Glutamatergic neuron (in vitro differentiated cells): Measurements from ENCODE around the gene FERMT3. TPM values are rescaled to one million over a fixed set of nuclear protein-coding genes. Genes with fewer than 3 reads are reported as not detected.

Experiments
- DNase-seq: peaks from one replicate; pipeline ENCODE4 v3.0.0; 2022
- H3K27ac Mint-ChIP-seq: one replicate; pipeline ENCODE4 v1.8.0; 2020; ENCODE audit warnings: mild to moderate bottlenecking, mixed read lengths, inconsistent platforms; ENCODE audit not compliant: unreplicated experiment
- H3K27me3 Mint-ChIP-seq: one replicate; pipeline ENCODE4 v1.8.0; 2020; ENCODE audit warnings: mild to moderate bottlenecking, moderate library complexity, mixed read lengths, inconsistent platforms; ENCODE audit not compliant: unreplicated experiment
- H3K36me3 Mint-ChIP-seq: one replicate; pipeline ENCODE4 v1.8.0; 2020; ENCODE audit warnings: mild to moderate bottlenecking, mixed read lengths, inconsistent platforms; ENCODE audit not compliant: unreplicated experiment
- H3K4me1 Mint-ChIP-seq: one replicate; pipeline ENCODE4 v1.8.0; 2020; ENCODE audit warnings: mild to moderate bottlenecking, low read depth, mixed read lengths, inconsistent platforms; ENCODE audit not compliant: unreplicated experiment
- H3K4me3 Mint-ChIP-seq: one replicate; pipeline ENCODE4 v1.8.0; 2020; ENCODE audit warnings: mild to moderate bottlenecking, mixed read lengths, inconsistent platforms; ENCODE audit not compliant: unreplicated experiment
- H3K9me3 Mint-ChIP-seq: one replicate; pipeline ENCODE4 v1.8.0; 2020; ENCODE audit warnings: mild to moderate bottlenecking, moderate library complexity, mixed read lengths, inconsistent platforms; ENCODE audit not compliant: unreplicated experiment
- total RNA-seq: library from RNA; stranded (reverse); fragmentation: NEBNext Ultra II Directional; extraction: Animal tissue kit (Norgen Biotek cat#: 25700); gene quantifications from one replicate; pipeline ENCODE4 v1.2.1, GENCODE V29; 2021; ENCODE audit not compliant: unreplicated experiment
- TF ChIP-seq, protein P1 (sequence below): fragments of 200-600 bp; sonication (generic); IDR thresholded peaks from one replicate; pipeline ENCODE4 v1.5.0; 2021; ENCODE audit not compliant: partially characterized antibody, unreplicated experiment

The FERMT3 gene
- total RNA-seq, 1 donor from 2014 or later = 2.0 TPM

DNA sequence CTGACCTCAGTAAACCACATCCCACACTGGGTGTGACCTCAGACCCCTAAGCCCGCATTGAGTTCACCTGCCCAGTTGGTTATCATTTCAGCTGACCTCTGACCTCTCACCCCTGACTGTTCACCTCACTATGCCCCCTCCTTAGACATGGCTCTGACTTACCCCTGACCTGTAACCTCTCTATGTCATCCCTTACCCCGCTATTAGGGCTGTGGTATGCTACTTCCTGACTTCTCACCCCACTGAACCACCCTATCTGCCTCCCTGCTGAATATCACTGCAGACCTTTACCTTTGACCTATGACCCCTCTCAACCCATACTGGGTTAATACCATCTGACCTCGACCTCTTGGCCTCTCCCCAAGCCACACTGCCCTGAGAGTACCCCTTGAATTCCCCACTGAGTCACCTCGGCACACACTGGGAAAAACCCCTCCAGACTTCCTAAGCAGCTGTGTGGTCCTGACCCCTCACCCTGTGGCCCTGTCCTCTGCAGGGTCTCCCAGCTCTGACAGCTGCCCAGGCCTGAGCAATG lies 53.1 kb downstream of the FERMT3 start:
- TF ChIP-seq, protein P1, sequence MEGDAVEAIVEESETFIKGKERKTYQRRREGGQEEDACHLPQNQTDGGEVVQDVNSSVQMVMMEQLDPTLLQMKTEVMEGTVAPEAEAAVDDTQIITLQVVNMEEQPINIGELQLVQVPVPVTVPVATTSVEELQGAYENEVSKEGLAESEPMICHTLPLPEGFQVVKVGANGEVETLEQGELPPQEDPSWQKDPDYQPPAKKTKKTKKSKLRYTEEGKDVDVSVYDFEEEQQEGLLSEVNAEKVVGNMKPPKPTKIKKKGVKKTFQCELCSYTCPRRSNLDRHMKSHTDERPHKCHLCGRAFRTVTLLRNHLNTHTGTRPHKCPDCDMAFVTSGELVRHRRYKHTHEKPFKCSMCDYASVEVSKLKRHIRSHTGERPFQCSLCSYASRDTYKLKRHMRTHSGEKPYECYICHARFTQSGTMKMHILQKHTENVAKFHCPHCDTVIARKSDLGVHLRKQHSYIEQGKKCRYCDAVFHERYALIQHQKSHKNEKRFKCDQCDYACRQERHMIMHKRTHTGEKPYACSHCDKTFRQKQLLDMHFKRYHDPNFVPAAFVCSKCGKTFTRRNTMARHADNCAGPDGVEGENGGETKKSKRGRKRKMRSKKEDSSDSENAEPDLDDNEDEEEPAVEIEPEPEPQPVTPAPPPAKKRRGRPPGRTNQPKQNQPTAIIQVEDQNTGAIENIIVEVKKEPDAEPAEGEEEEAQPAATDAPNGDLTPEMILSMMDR = no peak
- peaks cover 16% of the 10 kb centered on the region for H3K27me3 Mint-ChIP-seq
- no peak for DNase-seq
- no peak overlapping the region for H3K27ac Mint-ChIP-seq
- peaks cover 6% of the 10 kb centered on the region for H3K9me3 Mint-ChIP-seq
- H3K4me1 Mint-ChIP-seq = no peaks in the 10 kb centered on the region
- no peak overlapping the region for H3K4me3 Mint-ChIP-seq
- H3K36me3 Mint-ChIP-seq = no peaks in the 10 kb centered on the region

DNA sequence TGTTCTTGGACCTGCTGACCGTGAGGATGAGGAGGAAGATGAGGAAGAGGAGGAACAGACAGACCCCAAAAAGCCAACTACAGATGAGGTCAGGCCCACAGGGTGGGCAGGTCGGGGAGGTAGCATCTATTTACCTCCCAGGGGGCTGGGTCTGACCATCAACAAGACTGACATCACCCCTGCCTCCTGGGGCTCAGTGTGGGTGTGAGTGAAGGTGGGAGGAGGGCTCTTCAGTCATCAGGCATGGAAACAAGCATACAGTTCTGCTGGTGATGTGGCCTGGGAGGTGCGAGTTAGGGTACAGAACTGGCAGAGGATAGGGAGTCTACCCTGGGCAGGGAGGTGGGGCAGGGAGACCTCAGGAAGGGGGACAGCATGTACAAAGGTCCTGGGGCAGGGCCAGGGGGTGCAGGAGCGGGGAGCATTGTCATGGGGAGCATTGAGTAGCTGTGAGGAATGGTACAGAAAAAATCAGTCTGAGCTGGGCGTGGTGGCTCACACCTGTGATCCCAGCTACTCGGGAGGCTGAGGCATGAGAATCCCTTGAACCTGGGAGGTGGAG lies 53.7 kb downstream of the FERMT3 start:
- Mint-ChIP-seq H3K27ac (no peak overlapping the region), H3K36me3 (no peaks in the 10 kb centered on the region), H3K9me3 (peaks cover 6% of the 10 kb centered on the region), H3K4me3 (no peak overlapping the region), H3K4me1 (no peaks in the 10 kb centered on the region), H3K27me3 (peaks cover 15% of the 10 kb centered on the region)
- no peak for DNase-seq
- TF ChIP-seq, protein P1 = no peak

DNA sequence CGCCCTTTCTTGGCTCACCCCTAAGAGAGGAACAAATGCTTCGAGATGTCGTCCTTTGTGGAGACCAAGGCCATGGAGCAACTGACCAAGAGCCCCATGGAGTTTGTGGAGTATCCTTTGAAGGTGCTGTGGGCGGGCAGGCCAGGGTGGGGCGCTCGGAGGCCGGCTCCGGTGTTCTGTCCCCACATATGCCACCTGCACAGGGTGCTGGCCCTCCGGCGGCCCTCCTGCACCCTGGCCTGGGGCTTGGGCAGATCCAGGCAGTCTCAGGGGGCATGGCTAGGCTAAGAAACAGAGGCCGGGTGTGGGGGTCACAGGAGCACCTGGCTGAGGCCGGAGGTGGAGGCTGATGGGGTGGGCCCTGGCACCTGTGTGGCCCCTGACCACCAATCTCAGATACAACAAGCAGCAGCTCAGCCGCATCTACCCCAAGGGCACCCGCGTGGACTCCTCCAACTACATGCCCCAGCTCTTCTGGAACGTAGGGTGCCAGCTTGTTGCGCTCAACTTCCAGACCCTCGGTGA lies 55.1 kb downstream of the FERMT3 start:
- Mint-ChIP-seq H3K4me3 (no peak overlapping the region), H3K27ac (no peak overlapping the region), H3K4me1 (no peaks in the 10 kb centered on the region), H3K9me3 (peaks cover 6% of the 10 kb centered on the region), H3K36me3 (no peaks in the 10 kb centered on the region), H3K27me3 (peaks cover 13% of the 10 kb centered on the region)
- DNase-seq = no peak
- TF ChIP-seq, protein P1 = no peak

DNA sequence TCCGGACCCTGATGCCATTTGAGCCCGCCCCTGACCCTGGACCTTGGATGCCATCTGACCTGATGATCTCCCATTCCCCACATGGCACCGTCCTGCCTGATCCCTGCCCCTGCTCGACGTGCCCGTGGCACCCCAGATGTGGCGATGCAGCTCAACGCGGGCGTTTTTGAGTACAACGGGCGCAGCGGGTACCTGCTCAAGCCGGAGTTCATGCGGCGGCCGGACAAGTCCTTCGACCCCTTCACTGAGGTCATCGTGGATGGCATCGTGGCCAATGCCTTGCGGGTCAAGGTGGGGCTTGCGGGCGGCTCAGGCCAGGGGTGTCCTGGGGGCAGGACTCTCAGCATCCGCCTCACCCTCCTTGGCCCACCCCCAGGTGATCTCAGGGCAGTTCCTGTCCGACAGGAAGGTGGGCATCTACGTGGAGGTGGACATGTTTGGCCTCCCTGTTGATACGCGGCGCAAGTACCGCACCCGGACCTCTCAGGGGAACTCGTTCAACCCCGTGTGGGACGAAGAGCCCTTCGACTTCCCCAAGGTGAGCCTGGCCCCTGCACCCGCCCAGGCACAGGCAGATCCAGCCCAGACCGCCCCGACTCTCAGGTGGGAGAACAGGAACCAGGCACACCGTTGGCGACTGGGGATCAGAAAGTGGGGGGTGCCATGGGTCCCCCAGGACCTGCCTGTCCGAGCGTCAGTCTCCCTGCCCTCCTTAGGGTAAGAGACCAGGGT lies 55.9 kb downstream of the FERMT3 start:
- TF ChIP-seq, protein P1 = no peak
- no peak for DNase-seq
- no peak overlapping the region for H3K27ac Mint-ChIP-seq
- H3K4me1 Mint-ChIP-seq = no peaks in the 10 kb centered on the region
- H3K9me3 Mint-ChIP-seq = peaks cover 6% of the 10 kb centered on the region
- H3K27me3 Mint-ChIP-seq = peaks cover 13% of the 10 kb centered on the region
- no peak overlapping the region for H3K4me3 Mint-ChIP-seq
- H3K36me3 Mint-ChIP-seq = no peaks in the 10 kb centered on the region
